K562 (cell line): ENCODE data around the gene DARS2. TPM values are rescaled to one million over a fixed set of nuclear protein-coding genes. Genes with fewer than 3 reads are reported as not detected.

Source experiments
- ATAC-seq: fragments of 200-7000 bp; cut with Tn5 transposase; 3 replicates; pipeline ENCODE4 v1.9.1; 2020; ENCODE audit warnings: moderate library complexity
- BruUV-seq: library from RNA; stranded (reverse); fragments of 400-500 nt; replicated peaks from 2 replicates; lab custom pipeline; 2021; lab: Mats Ljungman, UMichigan
- CTCF ChIA-PET: fragments of 300-600 bp; formaldehyde crosslinking; extraction: SDS; loops from one replicate; lab custom pipeline; 2021; ENCODE audit warnings: low intra/inter-chr PET ratio; lab: Yijun Ruan, JAX
- POLR2A ChIA-PET: fragments of 300-600, 350-650 bp; sonication (Branson Sonifier 250); formaldehyde crosslinking; extraction: SDS; loops from one replicate; lab custom pipeline; 2021; ENCODE audit warnings: antibody characterized with exemption, inconsistent platforms; lab: Yijun Ruan, JAX
- DNase-seq, 4 experiments: peaks; one replicate each; pipeline versions ENCODE4 v3.0.0 to v3.0.0-alpha.2; 2011 to 2018; ENCODE audit warnings: low spot score in 3 of 4, mixed read lengths in 3 of 4; ENCODE audit errors: extremely low read depth in 1 of 4
- FAIRE-seq: peaks from 2 replicates; lab custom pipeline; 2011; peaks lifted over from hg19 to GRCh38; lab: Jason Lieb, UNC
- H2AFZ ChIP-seq: 2 replicates; pipeline ENCODE4 v1.6.0; 2011; ENCODE audit warnings: low read depth, low read length, control low read depth, inconsistent platforms
- H3K27ac ChIP-seq: fragments of 200-600 bp; 3 replicates; pipeline ENCODE4 v1.8.0; 2011; ENCODE audit warnings: low read depth, mild to moderate bottlenecking, control low read depth, inconsistent platforms, low read length, moderate library complexity, mixed read lengths; ENCODE audit errors: extremely low read depth
- H3K27me3 ChIP-seq, 2 experiments: fragments of 300-600 bp in 1 of 2; 2 replicates in 1 of 2; 3 replicates in 1 of 2; pipeline versions ENCODE4 v1.6.0 to v1.8.0; 2011; ENCODE audit warnings: inconsistent platforms in 2 of 2, low read length in 2 of 2, mild to moderate bottlenecking in 1 of 2, mixed read lengths in 1 of 2, moderate library complexity in 1 of 2; ENCODE audit not compliant: control insufficient read depth in 2 of 2, insufficient read depth in 2 of 2
- H3K36me3 ChIP-seq: fragments of 300-600 bp; 3 replicates; pipeline ENCODE4 v1.8.0; 2011; ENCODE audit warnings: mild to moderate bottlenecking, low read length, inconsistent platforms; ENCODE audit not compliant: control insufficient read depth, insufficient read depth
- H3K4me1 ChIP-seq, 2 experiments: fragments of 200-600 bp in 1 of 2; replicated peaks in 1 of 2; 2 replicates in 1 of 2; 3 replicates in 1 of 2; pipeline versions ENCODE4 v1.5.1 to v1.8.0; 2011; ENCODE audit warnings: inconsistent platforms in 2 of 2, low read length in 2 of 2, mild to moderate bottlenecking in 1 of 2, mixed read lengths in 1 of 2, moderate library complexity in 1 of 2; ENCODE audit not compliant: control insufficient read depth in 2 of 2, insufficient read depth in 2 of 2
- H3K4me2 ChIP-seq: 2 replicates; pipeline ENCODE4 v1.6.1; 2011; ENCODE audit warnings: low read length, control low read depth, inconsistent platforms, mixed read lengths; ENCODE audit not compliant: insufficient read depth
- H3K4me3 ChIP-seq: fragments of 200-600 bp; sonication (generic), shearing (Covaris generic); 2 replicates; pipeline ENCODE4 v1.5.1; 2016; ENCODE audit warnings: control low read depth, inconsistent platforms
- H3K79me2 ChIP-seq: fragments of 200-600 bp; 3 replicates; pipeline ENCODE4 v1.8.0; 2011; ENCODE audit warnings: low read length, inconsistent platforms; ENCODE audit not compliant: control insufficient read depth, insufficient read depth
- H3K9ac ChIP-seq, 2 experiments: 2 replicates each; pipeline versions ENCODE4 v1.6.0 to v1.6.1; 2011; ENCODE audit warnings: low read depth in 2 of 2, low read length in 2 of 2, control low read depth in 1 of 2, inconsistent platforms in 1 of 2, mild to moderate bottlenecking in 1 of 2, mixed read lengths in 1 of 2; ENCODE audit not compliant: insufficient read depth in 1 of 2
- H3K9me1 ChIP-seq: one replicate; pipeline ENCODE4 v1.6.0; 2011; ENCODE audit warnings: inconsistent platforms, mild to moderate bottlenecking, low read length, moderate library complexity; ENCODE audit not compliant: control insufficient read depth, insufficient read depth
- H3K9me3 ChIP-seq: replicated peaks from 2 replicates; pipeline ENCODE4 v1.5.1; 2011; ENCODE audit warnings: low read depth, low read length, inconsistent platforms; ENCODE audit not compliant: control insufficient read depth, insufficient read depth
- H4K20me1 ChIP-seq: replicated peaks from 2 replicates; pipeline ENCODE4 v1.6.1; 2011; ENCODE audit warnings: low read length, inconsistent platforms, mixed read lengths; ENCODE audit not compliant: control insufficient read depth, insufficient read depth
- BRCA1 ChIP-seq, 2 experiments: fragments of 450-650 bp in 1 of 2; sonication (generic) in 1 of 2; formaldehyde crosslinking in 1 of 2; IDR thresholded peaks; 2 replicates each; pipeline versions ENCODE4 v1.5.0 to v1.6.1; 2017 to 2020; ENCODE audit warnings: mild to moderate bottlenecking in 1 of 2, missing genetic modification reagents in 1 of 2
- BRF1 ChIP-seq: IDR thresholded peaks from 3 replicates; pipeline ENCODE4 v1.6.1; 2011; ENCODE audit warnings: borderline replicate concordance, mild to moderate bottlenecking; ENCODE audit not compliant: insufficient read length; ENCODE audit errors: extremely low read depth
- CCNT2 ChIP-seq: IDR thresholded peaks from 2 replicates; pipeline ENCODE4 v1.6.1; 2011; ENCODE audit warnings: borderline replicate concordance, low read depth, mild to moderate bottlenecking, moderate library complexity, mixed read lengths, low read length; ENCODE audit not compliant: insufficient read length; ENCODE audit errors: extremely low read depth
- DIDO1 ChIP-seq: fragments of 450-650 bp; IDR thresholded peaks from 2 replicates; pipeline ENCODE4 v1.6.1; 2016; ENCODE audit warnings: low read depth, missing biosample characterization, missing genetic modification characterization
- HCFC1 ChIP-seq: IDR thresholded peaks from 2 replicates; pipeline ENCODE4 v1.6.1; 2012; ENCODE audit warnings: low read depth, low read length, improper control_type of control experiment
- HNRNPUL1 ChIP-seq: fragments of 200-400 bp; formaldehyde crosslinking; IDR thresholded peaks from 2 replicates; pipeline ENCODE4 v1.6.1; 2017; ENCODE audit warnings: low read length
- RBFOX2 ChIP-seq: fragments of 200-400 bp; formaldehyde crosslinking; IDR thresholded peaks from 2 replicates; pipeline ENCODE4 v1.6.1; 2017; ENCODE audit warnings: low read depth, mild to moderate bottlenecking, low read length, moderate library complexity
- SRSF1 ChIP-seq: fragments of 200-400 bp; formaldehyde crosslinking; IDR thresholded peaks from 2 replicates; pipeline ENCODE4 v1.6.1; 2017; ENCODE audit warnings: mild to moderate bottlenecking, low read depth, low read length, moderate library complexity
- ZBTB34 ChIP-seq: fragments of 250-450 bp; sonication (Bioruptor Pico); IDR thresholded peaks from 2 replicates; pipeline ENCODE4 v1.8.0; 2021; ENCODE audit warnings: mild to moderate bottlenecking, moderate library complexity
- ZNF121 ChIP-seq: sonication (generic); formaldehyde crosslinking; conservative IDR thresholded peaks from 2 replicates; pipeline ENCODE4 v1.8.0; 2022; ENCODE audit warnings: missing genetic modification reagents
- ZNF140 ChIP-seq: fragments of 250-450 bp; sonication (Bioruptor Pico); IDR thresholded peaks from 2 replicates; pipeline ENCODE4 v1.8.0; 2021; ENCODE audit warnings: moderate library complexity, mild to moderate bottlenecking, inconsistent platforms
- ZNF384 ChIP-seq: IDR thresholded peaks from 2 replicates; pipeline ENCODE4 v1.6.1; 2012; ENCODE audit warnings: low read depth, low read length, improper control_type of control experiment
- WGBS: fragments of 100-300 bp; shearing (Covaris generic); methylation state at CpG from one replicate; pipeline ENCODE4 v1.1.6; 2016; ENCODE audit warnings: low coverage, mixed read lengths; ENCODE audit not compliant: insufficient coverage; ENCODE audit errors: missing lambda C conversion rate; 5-methylcytosine and 5-hydroxymethylcytosine counted together
- in situ Hi-C: fragments of 300-500 bp; cut with MboI; formaldehyde crosslinking; loops from 4 replicates; pipeline ENCODE4 v1.15.0; 2018; ENCODE audit warnings: inconsistent platforms, mixed read lengths
- intact Hi-C: fragments of 100-400 bp; cut with micrococcal nuclease; formaldehyde crosslinking; loops from 2 replicates; pipeline ENCODE4 v1.14.2; 2022
- polyA plus RNA-seq, 8 experiments: library from polyadenylated mRNA; depleted of rRNA in 4 of 8; stranded (reverse) in 5 of 8; unstranded in 3 of 8; fragments of >200 nt; fragmentation: Nextera tagmentation in 2 of 8; fragmentation: Illumina TruSeq in 1 of 8; extraction: Ambion mirVana in 2 of 8; extraction: Trizol in 1 of 8; gene quantifications; 2 replicates each; pipeline versions ENCODE4 v1.2.1 to v1.2.3, GENCODE V29; 2011 to 2014; ENCODE audit warnings: inconsistent platforms in 1 of 8, missing spikeins in 1 of 8
- total RNA-seq, 7 experiments: library from RNA; depleted of rRNA in 6 of 7; stranded (reverse); fragments of >200 nt in 6 of 7; fragmentation: Illumina TruSeq in 2 of 7; extraction: Trizol in 2 of 7; gene quantifications; 2 replicates each; pipeline versions ENCODE4 v1.2.1 to v1.2.3, GENCODE V29; 2011 to 2021; ENCODE audit warnings: low replicate concordance in 1 of 7

The DARS2 gene
- total and polyA plus RNA-seq, 9 of the 15 experiments (the other 6 are each of a cell fraction or from before 2014, with no cell fraction given) = 36.4 to 96.7 (median 68.6) TPM

- CTCF ChIA-PET = no interaction called here
- H3K9me3 ChIP-seq = no peaks in the 10 kb centered on the region
These were observed 2.8 kb upstream of the DARS2 start for GRCh38 chr1:173821680-173822079.

GRCh38 chr1:173823781-173824314 is 625 bp upstream of the DARS2 start:
- ChIA-PET CTCF (interaction anchor here (0.9 to 2.9 kb wide), 3 partner anchors 393 to 1081 kb away, joined by 3 to 14 read pairs (median 13); no protein-coding TSS in a partner anchor), POLR2A (interaction anchor here (0.5 to 3.7 kb wide), 31 partner anchors 9 to 1077 kb away, joined by 3 to 21 read pairs (median 4); partner anchors contain the start of genes GAS5, KLHL20, SLC9C2 and ZBTB37)
- Histone ChIP-seq H3K9ac (peak overlapping the region; percentile 89 to 99), H3K9me1 (no peaks in the 10 kb centered on the region), H3K36me3 (peaks cover 51% of the 10 kb centered on the region), H3K27ac (peak overlapping the region; percentile 91), H3K27me3 (no peaks in the 10 kb centered on the region), H3K79me2 (peaks cover 73% of the 10 kb centered on the region), H4K20me1 (no peaks in the 10 kb centered on the region), H3K9me3 (no peaks in the 10 kb centered on the region), H3K4me1 (peaks cover 11 to 14% of the 10 kb centered on the region in 2 experiments; a peak in 4 of 5 replicates), H2AFZ (peak overlapping the region; percentile 96), H3K4me3 (peak overlapping the region; percentile 56), H3K4me2 (peak overlapping the region; percentile 85)
- in situ Hi-C loops (loop anchor here (10.0 to 25.0 kb wide), 2 partner anchors 389 to 913 kb away; no protein-coding TSS in a partner anchor), intact Hi-C loops (loop anchor here (1.0 to 10.0 kb wide), 6 partner anchors 44 to 347 kb away; partner anchors contain the start of genes KLHL20, PRDX6 and ZBTB37)
- FAIRE-seq (no peak), ATAC-seq (peak; percentile 65), DNase-seq (no peak)
- BruUV-seq = TSS peak; percentile 60
- WGBS = under 1% methylated on average over 25 of the region's 25 CpGs
- TF ChIP-seq BRCA1 (IDR thresholded peaks at IDR 0.05) (no peak), BRCA1 (CRISPR knock-in tag; IDR thresholded peaks at IDR 0.05) (no peak), CCNT2 (peak; percentile 11), ZNF140 (no peak), SRSF1 (no peak), BRF1 (no peak), ZBTB34 (no peak; the same call in 1 of the 2 replicates), HCFC1 (no peak)

More at GRCh38 chr1:173821680-173822079, 2.8 kb upstream of the DARS2 start:
- TF ChIP-seq RBFOX2 (peak; percentile 33; the same call in 1 of the 2 replicates), HNRNPUL1 (no peak), ZNF121 (CRISPR knock-in tag) (peak; percentile 96), DIDO1 (tag) (no peak), ZNF384 (0 out of 2 replicates have a peak, but pooled peaks have one; percentile 22)
- Histone ChIP-seq H2AFZ (no peak overlapping the region), H3K79me2 (peaks cover 84% of the 10 kb centered on the region), H3K27ac (no peak overlapping the region), H3K4me3 (no peak overlapping the region), H3K9me1 (no peaks in the 10 kb centered on the region), H4K20me1 (no peaks in the 10 kb centered on the region), H3K4me2 (0 out of 2 replicates have a peak overlapping the region, but pooled peaks have one; percentile 23), H3K9ac (0 out of 4 replicates have a peak overlapping the region, but pooled peaks of 1 of the 2 experiments have one; percentile 11), H3K36me3 (peaks cover 46% of the 10 kb centered on the region), H3K27me3 (no peaks in the 10 kb centered on the region), H3K4me1 (peaks cover 17 to 18% of the 10 kb centered on the region in 2 experiments; a peak in 4 of 5 replicates)
- DNase-seq (no peak), ATAC-seq (no peak), FAIRE-seq (no peak)
- in situ Hi-C loops = loop anchor here (10.0 to 25.0 kb wide), 2 partner anchors 387 to 916 kb away; no protein-coding TSS in a partner anchor
- POLR2A ChIA-PET = interaction anchor here (0.6 to 3.7 kb wide), 2 partner anchors 9 to 412 kb away, joined by 3 to 21 read pairs; no protein-coding TSS in a partner anchor
- WGBS = 88% methylated on average over 4 of the region's 4 CpGs
- intact Hi-C loops = loop anchor here (5.0 to 10.0 kb wide), 3 partner anchors 109 to 344 kb away; partner anchors contain the start of genes KLHL20 and PRDX6
- BruUV-seq = no TSS peak
